ENCODE data around the gene NSG1.

The NSG1 gene

GRCh38 chr4:4396628-4397440 lies 9.9 kb downstream of the NSG1 start:
- no peak for DNase-seq (ENCODE audit: low spot score)

DNA sequence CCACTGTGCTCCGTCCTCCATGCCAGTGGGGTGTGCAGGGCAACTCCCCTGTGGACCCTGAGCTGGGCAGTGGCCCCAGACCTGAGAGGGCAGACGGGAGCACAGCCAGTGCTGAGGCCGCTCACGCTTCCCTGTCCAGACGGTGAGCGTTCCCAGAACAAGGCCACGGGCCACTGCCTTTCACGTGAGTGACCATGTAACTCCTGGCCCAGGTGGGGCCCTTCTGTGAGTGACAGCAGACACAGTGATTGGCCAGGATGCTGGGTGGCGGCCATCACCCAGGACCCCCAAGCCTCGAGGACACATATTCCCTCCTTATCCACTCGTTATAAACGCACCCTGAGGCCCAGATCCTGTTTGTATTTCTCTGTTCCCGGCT lies 10.5 kb downstream of the NSG1 start:
- no peak for DNase-seq (ENCODE audit: low spot score)

DNA sequence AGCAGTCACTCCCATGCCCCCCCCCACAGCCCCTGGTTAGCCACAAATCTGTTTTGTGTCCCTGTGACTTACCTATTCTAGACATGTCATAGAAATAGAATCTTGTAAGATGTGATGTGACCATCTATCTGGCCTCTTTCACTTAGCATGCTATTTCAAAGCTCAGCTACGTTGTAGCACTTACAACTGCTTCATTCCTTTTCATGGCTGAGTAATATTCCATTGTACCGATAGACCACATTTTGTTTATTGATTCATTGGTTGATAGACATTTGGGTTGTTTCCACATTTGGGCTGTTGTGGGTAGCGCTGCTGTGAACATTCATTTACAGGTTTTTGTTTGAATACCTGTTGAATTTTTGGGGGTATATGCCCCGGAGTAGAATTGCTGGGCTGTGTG lies 11.5 kb downstream of the NSG1 start:
- no peak for DNase-seq (ENCODE audit: low spot score)

DNA sequence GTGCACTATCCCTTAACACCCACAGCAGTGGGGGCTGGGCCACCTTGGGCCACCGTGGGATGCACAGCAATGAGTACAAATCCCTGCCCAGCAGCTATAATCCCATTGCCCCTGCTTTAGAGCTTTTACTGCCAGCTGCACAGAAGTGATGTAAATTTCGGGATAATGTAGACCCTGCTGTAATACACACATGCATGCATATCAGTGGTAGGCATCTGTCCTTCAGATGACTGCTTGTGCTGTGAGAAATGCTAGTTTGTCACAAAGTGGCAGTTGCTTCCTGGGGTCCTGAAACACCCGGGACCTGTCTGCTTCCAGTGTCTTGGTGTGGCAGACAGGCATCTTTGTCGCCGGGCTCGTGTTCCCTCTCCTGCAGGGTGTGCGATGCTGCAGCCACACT lies 14.1 kb downstream of the NSG1 start:
- DNase-seq (ENCODE audit: low spot score): no peak

DNA sequence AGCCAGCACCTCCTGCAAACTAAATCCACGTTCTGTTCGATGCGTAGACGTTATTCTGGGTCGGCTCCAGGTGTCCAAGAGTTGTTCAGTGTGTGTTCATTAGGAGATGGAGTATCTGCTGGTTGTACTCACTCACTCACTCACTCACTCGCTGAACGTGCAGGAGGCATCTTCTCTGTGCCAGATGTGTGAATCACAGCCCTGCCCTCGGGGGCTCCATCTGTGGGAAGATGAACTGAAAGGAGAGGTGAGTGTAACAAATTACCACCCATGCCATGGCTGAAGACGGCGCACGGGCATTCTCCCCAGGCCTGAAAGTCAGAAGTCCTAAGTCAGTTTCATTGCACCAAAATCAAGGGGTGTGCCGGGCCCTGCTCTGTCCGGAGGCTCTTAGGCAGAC lies 16.1 kb downstream of the NSG1 start:
- no peak for DNase-seq (ENCODE audit: low spot score)

GRCh38 chr4:4405358-4405962 lies 18.6 kb downstream of the NSG1 start:
- no peak for DNase-seq (ENCODE audit: low spot score)

DNA sequence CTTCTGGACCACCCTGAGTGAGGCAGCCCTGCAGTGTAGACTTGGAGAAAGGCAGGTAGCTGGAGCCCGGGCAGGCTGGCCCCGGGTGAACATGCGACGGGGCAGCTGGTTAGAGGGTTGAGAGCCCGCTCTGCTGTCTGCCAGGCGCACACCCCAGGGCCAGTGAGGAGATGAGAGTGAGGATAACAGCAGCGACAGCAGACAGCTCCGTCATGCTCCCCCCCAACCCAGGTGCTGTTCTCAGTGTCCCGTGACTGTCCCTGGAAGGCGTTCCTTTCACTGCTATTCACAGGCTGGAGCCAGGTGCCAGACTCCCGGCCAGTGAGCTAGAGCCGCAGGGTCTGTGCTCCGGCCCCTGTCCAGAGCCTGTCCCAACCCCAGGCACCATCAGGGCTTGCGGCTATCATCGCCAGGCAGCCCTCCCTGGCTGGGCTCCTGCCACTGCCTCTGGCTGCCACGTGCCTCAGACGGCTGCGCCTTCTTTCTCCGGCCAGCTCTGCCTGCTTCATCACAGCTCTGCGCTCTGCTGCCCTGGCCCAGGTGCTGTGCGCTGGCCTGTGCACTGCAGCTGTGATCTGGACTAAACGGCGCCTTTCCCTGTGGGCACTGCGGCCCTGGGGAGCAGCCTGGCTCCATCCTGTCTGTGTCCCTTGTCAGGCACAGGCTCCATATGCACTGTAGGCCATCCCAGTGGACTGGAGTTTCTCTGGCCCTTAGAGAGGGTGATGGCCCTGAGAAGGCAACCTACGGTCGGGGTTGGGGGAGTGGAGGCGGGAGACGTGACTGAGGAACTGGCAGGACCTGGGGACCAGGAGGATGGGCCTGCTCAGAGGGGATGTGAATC lies 19.8 kb downstream of the NSG1 start:
- no peak for DNase-seq (ENCODE audit: low spot score)

DNA sequence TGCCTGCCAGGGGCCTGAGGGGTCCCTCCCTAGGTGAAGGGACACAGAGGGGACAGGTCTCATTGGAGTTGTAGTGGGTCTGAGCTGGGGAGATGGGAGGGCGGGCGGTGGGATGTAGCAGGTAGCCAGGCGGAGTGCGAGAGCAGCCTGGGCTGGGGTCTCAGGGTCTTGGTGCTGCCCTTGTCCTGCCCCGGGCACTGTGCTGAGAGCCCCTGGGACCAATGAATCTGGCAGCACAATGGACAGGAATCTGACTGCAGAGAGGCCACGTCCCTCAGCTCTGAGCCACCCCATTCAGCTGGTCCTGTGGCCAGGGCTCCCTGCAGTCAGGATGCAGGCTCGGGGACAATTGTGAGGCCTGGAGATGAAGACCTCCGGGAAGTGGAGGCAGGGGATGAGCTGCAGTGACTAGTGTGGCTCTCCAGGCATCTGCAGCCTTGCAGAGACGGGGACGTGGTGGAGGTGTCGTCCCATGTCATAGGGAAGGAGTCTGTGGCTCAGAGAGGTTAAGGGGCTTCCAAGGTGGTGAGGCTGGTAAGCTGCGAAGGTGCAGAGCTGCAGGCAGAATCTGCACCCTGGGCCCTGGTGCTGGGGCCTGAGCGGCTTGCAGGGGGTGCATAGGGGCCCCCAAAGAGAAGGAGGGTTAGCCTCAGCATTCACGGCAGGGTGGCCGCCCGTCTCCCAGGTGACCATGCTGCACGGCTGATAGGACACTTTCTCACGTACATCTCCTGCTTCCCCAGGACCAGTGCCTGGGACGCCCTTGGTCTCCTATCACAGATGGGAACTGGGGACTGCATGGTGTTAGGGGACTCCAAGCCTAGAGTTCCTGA lies 20.6 kb downstream of the NSG1 start:
- DNase-seq (ENCODE audit: low spot score): no peak

DNA sequence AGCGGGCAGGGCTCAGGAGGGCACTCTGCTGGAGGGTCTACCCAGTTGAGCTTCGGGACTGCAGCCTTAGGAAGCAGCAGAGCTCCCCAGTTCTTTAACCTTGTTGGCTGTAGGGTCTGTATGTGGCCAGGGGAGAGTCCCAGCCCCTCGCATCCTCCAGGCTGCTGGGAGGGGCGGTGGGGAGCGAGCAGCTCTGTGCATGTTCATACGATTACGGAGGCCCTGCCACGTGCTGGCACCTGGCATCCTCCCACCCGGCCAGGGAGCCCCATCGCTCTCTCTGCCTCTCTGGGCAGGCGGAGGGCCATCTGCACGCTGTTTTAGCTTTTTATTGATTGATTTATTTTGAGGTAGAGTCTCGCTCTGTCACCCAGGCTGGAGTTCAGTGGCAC lies 21.2 kb downstream of the NSG1 start:
- DNase-seq (ENCODE audit: low spot score): no peak

GRCh38 chr4:4408576-4409335 lies 21.9 kb downstream of the NSG1 start:
- DNase-seq (ENCODE audit: low spot score): no peak

DNA sequence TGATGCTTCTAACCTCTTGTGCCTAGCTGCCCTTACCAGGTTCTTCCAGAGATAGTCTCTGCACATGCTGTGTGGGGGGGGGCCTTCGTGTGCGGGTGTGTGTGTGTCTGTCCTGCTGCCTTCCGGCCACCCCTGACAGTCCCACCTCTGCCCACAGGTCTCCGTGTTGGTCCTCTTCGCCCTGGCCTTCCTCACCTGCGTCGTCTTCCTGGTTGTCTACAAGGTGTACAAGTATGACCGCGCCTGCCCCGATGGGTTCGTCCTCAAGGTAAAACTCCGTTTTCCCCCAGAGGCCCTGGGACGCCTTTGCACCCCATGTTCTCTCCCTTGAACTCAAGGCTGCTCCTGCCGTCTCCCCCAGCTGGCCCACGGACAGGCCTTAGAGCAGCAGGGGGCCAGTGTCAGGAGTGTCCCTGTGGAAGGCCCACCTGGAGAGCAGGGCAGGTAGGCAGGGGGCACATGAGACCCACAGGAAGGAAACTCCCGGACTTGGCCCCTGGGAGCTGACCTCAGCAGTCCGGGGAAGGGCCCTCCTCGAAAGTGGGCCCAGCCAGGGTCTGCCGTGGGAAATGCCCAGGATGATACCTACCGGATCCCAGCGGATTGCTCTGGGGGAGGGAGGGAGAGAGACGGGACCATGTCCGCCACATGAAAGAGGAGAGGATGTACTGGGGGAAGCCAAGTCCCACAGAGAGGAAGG lies 22.7 kb downstream of the NSG1 start:
- DNase-seq (ENCODE audit: low spot score): no peak

- no peak for DNase-seq (ENCODE audit: low spot score)
Observed at GRCh38 chr4:4410271-4410670, 23.4 kb downstream of the NSG1 start.

GRCh38 chr4:4411906-4412305 lies 25.0 kb downstream of the NSG1 start:
- DNase-seq (ENCODE audit: low spot score): no peak

- no peak for DNase-seq (ENCODE audit: low spot score)
Observed at GRCh38 chr4:4412641-4413372, 25.9 kb downstream of the NSG1 start.

DNA sequence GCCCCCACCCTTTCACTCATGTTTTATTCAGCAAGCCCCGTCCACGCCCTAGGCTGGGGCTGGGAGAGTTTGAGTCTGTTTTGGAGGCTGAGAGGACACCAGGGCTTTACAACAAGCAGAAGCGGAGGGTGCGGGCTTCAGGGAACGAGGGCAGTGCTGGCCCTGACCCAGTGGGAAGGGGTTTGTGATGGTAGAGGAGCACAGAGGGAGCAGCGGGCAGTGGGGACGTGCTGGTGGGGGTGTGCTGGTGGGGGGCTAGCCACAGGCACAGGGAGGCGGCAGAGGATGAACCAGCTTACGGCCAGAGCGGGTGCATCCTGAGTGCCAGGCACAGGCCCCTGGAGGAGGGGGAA lies 26.4 kb downstream of the NSG1 start:
- DNase-seq (ENCODE audit: low spot score): no peak

GRCh38 chr4:4413806-4414205 lies 26.9 kb downstream of the NSG1 start:
- no peak for DNase-seq (ENCODE audit: low spot score)

- no peak for DNase-seq (ENCODE audit: low spot score)
Observed at GRCh38 chr4:4415107-4415805, 28.4 kb downstream of the NSG1 start.

- no peak for DNase-seq (ENCODE audit: low spot score)
Observed at GRCh38 chr4:4415806-4416805, 29.2 kb downstream of the NSG1 start.
